HepG2 (cell line): ENCODE results near the gene LAMB2. TPM values are rescaled to one million over a fixed set of nuclear protein-coding genes. Genes with fewer than 3 reads are reported as not detected.

Source experiments
- DNMT3B ChIP-seq: conservative IDR thresholded peaks from 2 replicates; pipeline ENCODE4 v1.6.1; 2016; ENCODE audit warnings: missing biosample characterization, control low read depth
- PAXIP1 ChIP-seq: sonication (generic); formaldehyde crosslinking; conservative IDR thresholded peaks from 2 replicates; pipeline ENCODE4 v1.4.0; 2020; ENCODE audit warnings: mild to moderate bottlenecking, missing genetic modification reagents, moderate library complexity
- RXRA ChIP-seq: sonication (generic); formaldehyde crosslinking; IDR thresholded peaks from 2 replicates; pipeline ENCODE4 v1.5.1; 2020; ENCODE audit warnings: missing genetic modification reagents
- THAP11 ChIP-seq: IDR thresholded peaks from 2 replicates; pipeline ENCODE4 v1.6.1; 2016; ENCODE audit warnings: missing biosample characterization, missing genetic modification reagents
- YEATS2 ChIP-seq: sonication (generic); formaldehyde crosslinking; IDR thresholded peaks from 2 replicates; pipeline ENCODE4 v1.4.0; 2020; ENCODE audit warnings: missing genetic modification reagents, borderline replicate concordance
- ZMYM3 ChIP-seq: sonication (generic); formaldehyde crosslinking; IDR thresholded peaks from 2 replicates; pipeline ENCODE4 v1.5.1; 2020; ENCODE audit warnings: mild to moderate bottlenecking, missing genetic modification reagents
- ZNF563 ChIP-seq: sonication (generic); formaldehyde crosslinking; IDR thresholded peaks from 2 replicates; pipeline ENCODE4 v1.8.0; 2022; ENCODE audit warnings: mild to moderate bottlenecking, moderate library complexity, missing genetic modification reagents
- ZNF614 ChIP-seq: IDR thresholded peaks from 2 replicates; pipeline ENCODE4 v1.6.1; 2018; ENCODE audit warnings: missing biosample characterization, missing genetic modification reagents, inconsistent platforms, borderline replicate concordance
- polyA plus RNA-seq, 8 experiments: library from polyadenylated mRNA; depleted of rRNA in 3 of 8; stranded (reverse) in 7 of 8; unstranded in 1 of 8; fragments of >200 nt; fragmentation: Illumina TruSeq in 4 of 8; extraction: Trizol in 4 of 8; gene quantifications; 2 replicates each; pipeline versions ENCODE4 v1.2.1 to v1.2.3, GENCODE V29; 2011 to 2016; ENCODE audit warnings: low read depth in 4 of 8, missing spikeins in 1 of 8, mixed read lengths in 1 of 8; ENCODE audit not compliant: insufficient read depth in 1 of 8
- total RNA-seq, 5 experiments: library from RNA; depleted of rRNA; stranded (reverse); fragments of >200 nt; fragmentation: Illumina TruSeq; extraction: Trizol; gene quantifications; 2 replicates each; pipeline ENCODE4 v1.2.3, GENCODE V29; 2016; ENCODE audit warnings: low read depth in 1 of 5
- TF ChIP-seq, protein P1 (sequence below): sonication (generic); formaldehyde crosslinking; IDR thresholded peaks from 2 replicates; pipeline ENCODE4 v1.4.0; 2020; ENCODE audit warnings: missing genetic modification reagents, borderline replicate concordance
- TF ChIP-seq, protein P2 (sequence below): sonication (generic); formaldehyde crosslinking; IDR thresholded peaks from 2 replicates; pipeline ENCODE4 v1.4.0; 2020; ENCODE audit warnings: missing genetic modification reagents, borderline replicate concordance
- TF ChIP-seq, protein P3 (sequence below): sonication (generic); formaldehyde crosslinking; IDR thresholded peaks from 2 replicates; pipeline ENCODE4 v1.5.0; 2020; ENCODE audit warnings: mild to moderate bottlenecking, missing genetic modification reagents, borderline replicate concordance

The LAMB2 gene
- total and polyA plus RNA-seq, 2 of the 13 experiments (the other 11 are each of a cell fraction or from before 2014, with no cell fraction given) = 208 to 443 TPM

DNA sequence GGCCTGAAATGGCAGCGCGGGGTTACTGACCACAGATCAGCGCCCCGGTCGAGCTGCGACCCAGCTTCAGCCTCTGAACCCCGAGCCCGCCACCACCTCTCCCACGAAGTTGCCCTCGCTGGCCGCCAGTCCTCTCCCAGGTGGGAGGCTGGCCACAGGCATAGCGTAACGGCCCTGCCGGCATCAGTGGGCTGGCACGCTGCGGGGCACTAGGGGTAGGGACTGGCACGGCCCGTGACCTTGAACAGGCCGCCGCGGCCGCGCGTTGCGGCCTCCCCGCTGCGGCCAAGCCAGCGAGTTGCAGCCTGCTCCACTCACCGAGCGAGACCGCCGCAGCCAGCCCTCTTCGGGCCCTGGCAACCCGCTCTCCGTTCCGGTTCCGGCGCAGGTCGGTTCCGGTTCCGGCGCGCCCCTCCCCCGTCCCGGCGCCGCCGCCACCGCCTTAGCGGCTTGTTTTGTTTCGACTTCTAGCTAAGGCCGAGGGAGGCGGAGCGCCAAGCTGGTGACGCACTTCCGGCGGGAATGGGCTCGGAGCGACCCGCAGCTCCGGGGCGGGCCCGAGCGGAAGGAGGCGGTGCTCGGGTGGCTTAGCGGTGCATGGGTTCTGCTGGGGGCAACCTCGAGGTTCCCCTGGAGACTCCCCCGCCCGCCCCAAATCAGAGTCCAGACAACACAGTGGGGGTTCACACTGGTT is 12.3 kb downstream of the LAMB2 start, which contains the start of gene USP19 (continued):
- no peak for TF ChIP-seq ZMYM3 (CRISPR knock-in tag)
- peak; percentile 81; the same call in 1 of the 2 replicates for TF ChIP-seq ZNF563 (CRISPR knock-in tag)
- TF ChIP-seq ZNF614 (CRISPR knock-in tag) = peak; percentile 90; the same call in 1 of the 2 replicates
- TF ChIP-seq, protein P1, sequence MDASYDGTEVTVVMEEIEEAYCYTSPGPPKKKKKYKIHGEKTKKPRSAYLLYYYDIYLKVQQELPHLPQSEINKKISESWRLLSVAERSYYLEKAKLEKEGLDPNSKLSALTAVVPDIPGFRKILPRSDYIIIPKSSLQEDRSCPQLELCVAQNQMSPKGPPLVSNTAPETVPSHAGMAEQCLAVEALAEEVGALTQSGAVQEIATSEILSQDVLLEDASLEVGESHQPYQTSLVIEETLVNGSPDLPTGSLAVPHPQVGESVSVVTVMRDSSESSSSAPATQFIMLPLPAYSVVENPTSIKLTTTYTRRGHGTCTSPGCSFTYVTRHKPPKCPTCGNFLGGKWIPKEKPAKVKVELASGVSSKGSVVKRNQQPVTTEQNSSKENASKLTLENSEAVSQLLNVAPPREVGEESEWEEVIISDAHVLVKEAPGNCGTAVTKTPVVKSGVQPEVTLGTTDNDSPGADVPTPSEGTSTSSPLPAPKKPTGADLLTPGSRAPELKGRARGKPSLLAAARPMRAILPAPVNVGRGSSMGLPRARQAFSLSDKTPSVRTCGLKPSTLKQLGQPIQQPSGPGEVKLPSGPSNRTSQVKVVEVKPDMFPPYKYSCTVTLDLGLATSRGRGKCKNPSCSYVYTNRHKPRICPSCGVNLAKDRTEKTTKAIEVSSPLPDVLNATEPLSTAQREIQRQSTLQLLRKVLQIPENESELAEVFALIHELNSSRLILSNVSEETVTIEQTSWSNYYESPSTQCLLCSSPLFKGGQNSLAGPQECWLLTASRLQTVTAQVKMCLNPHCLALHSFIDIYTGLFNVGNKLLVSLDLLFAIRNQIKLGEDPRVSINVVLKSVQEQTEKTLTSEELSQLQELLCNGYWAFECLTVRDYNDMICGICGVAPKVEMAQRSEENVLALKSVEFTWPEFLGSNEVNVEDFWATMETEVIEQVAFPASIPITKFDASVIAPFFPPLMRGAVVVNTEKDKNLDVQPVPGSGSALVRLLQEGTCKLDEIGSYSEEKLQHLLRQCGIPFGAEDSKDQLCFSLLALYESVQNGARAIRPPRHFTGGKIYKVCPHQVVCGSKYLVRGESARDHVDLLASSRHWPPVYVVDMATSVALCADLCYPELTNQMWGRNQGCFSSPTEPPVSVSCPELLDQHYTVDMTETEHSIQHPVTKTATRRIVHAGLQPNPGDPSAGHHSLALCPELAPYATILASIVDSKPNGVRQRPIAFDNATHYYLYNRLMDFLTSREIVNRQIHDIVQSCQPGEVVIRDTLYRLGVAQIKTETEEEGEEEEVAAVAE (CRISPR knock-in tag) = peak; percentile 26; the same call in 1 of the 2 replicates
- TF ChIP-seq, protein P2, sequence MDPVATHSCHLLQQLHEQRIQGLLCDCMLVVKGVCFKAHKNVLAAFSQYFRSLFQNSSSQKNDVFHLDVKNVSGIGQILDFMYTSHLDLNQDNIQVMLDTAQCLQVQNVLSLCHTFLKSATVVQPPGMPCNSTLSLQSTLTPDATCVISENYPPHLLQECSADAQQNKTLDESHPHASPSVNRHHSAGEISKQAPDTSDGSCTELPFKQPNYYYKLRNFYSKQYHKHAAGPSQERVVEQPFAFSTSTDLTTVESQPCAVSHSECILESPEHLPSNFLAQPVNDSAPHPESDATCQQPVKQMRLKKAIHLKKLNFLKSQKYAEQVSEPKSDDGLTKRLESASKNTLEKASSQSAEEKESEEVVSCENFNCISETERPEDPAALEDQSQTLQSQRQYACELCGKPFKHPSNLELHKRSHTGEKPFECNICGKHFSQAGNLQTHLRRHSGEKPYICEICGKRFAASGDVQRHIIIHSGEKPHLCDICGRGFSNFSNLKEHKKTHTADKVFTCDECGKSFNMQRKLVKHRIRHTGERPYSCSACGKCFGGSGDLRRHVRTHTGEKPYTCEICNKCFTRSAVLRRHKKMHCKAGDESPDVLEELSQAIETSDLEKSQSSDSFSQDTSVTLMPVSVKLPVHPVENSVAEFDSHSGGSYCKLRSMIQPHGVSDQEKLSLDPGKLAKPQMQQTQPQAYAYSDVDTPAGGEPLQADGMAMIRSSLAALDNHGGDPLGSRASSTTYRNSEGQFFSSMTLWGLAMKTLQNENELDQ = no peak
- TF ChIP-seq YEATS2 (CRISPR knock-in tag) = peak; percentile 95
- TF ChIP-seq PAXIP1 = peak; percentile 60
- TF ChIP-seq, protein P3, sequence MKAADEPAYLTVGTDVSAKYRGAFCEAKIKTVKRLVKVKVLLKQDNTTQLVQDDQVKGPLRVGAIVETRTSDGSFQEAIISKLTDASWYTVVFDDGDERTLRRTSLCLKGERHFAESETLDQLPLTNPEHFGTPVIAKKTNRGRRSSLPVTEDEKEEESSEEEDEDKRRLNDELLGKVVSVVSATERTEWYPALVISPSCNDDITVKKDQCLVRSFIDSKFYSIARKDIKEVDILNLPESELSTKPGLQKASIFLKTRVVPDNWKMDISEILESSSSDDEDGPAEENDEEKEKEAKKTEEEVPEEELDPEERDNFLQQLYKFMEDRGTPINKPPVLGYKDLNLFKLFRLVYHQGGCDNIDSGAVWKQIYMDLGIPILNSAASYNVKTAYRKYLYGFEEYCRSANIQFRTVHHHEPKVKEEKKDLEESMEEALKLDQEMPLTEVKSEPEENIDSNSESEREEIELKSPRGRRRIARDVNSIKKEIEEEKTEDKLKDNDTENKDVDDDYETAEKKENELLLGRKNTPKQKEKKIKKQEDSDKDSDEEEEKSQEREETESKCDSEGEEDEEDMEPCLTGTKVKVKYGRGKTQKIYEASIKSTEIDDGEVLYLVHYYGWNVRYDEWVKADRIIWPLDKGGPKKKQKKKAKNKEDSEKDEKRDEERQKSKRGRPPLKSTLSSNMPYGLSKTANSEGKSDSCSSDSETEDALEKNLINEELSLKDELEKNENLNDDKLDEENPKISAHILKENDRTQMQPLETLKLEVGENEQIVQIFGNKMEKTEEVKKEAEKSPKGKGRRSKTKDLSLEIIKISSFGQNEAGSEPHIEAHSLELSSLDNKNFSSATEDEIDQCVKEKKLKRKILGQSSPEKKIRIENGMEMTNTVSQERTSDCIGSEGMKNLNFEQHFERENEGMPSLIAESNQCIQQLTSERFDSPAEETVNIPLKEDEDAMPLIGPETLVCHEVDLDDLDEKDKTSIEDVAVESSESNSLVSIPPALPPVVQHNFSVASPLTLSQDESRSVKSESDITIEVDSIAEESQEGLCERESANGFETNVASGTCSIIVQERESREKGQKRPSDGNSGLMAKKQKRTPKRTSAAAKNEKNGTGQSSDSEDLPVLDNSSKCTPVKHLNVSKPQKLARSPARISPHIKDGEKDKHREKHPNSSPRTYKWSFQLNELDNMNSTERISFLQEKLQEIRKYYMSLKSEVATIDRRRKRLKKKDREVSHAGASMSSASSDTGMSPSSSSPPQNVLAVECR (CRISPR knock-in tag) = peak; percentile 98
- peak; percentile 92 for TF ChIP-seq THAP11 (CRISPR knock-in tag)
- TF ChIP-seq RXRA (CRISPR knock-in tag) = peak; percentile 68
- TF ChIP-seq DNMT3B = 0 out of 2 replicates have a peak, but pooled peaks have one; percentile 50
